ENCODE measurements around the gene INSM2.

The INSM2 gene

GRCh38 chr14:35551081-35551480, 17.1 kb downstream of the INSM2 start:
- no peak for DNase-seq

GRCh38 chr14:35553808-35554207, 19.8 kb downstream of the INSM2 start:
- no peak for DNase-seq

GRCh38 chr14:35556548-35556947, 22.6 kb downstream of the INSM2 start:
- DNase-seq, result no peak

- DNase-seq, result no peak
These were observed 23.3 kb downstream of the INSM2 start for GRCh38 chr14:35557221-35557747.

GRCh38 chr14:35558680-35559079, 24.7 kb downstream of the INSM2 start:
- no peak for DNase-seq

- DNase-seq, result no peak
These were observed 32.0 kb downstream of the INSM2 start for GRCh38 chr14:35565871-35566464.

GRCh38 chr14:35571598-35571997, 37.6 kb downstream of the INSM2 start:
- DNase-seq, result no peak

- DNase-seq, result no peak
These were observed 39.9 kb downstream of the INSM2 start for GRCh38 chr14:35573911-35574310.

GRCh38 chr14:35576260-35576659, 42.3 kb downstream of the INSM2 start:
- no peak for DNase-seq

- no peak for DNase-seq
These were observed 42.9 kb downstream of the INSM2 start for GRCh38 chr14:35576856-35577255.

GRCh38 chr14:35578135-35578534, 44.2 kb downstream of the INSM2 start:
- DNase-seq, result no peak

- DNase-seq, result no peak
These were observed 44.7 kb downstream of the INSM2 start for GRCh38 chr14:35578639-35579038.
